HG02938 (cell line): ENCODE measurements around the gene MX2.
A peak's percentile ranks its signal among the peaks of the same experiment; 100 is the strongest.
"Not testable (repeated sequence)": the region's sequence is repeated elsewhere in the genome, so short reads cannot be mapped to it uniquely, and the experiment has no call there.

Source experiments
- ATAC-seq: cut with Tn5 transposase; IDR thresholded peaks from one replicate; pipeline ENCODE4 v1.9.1; 2021; ENCODE audit warnings: mild to moderate bottlenecking, moderate library complexity; ENCODE audit not compliant: unreplicated experiment

The MX2 gene, protein sequence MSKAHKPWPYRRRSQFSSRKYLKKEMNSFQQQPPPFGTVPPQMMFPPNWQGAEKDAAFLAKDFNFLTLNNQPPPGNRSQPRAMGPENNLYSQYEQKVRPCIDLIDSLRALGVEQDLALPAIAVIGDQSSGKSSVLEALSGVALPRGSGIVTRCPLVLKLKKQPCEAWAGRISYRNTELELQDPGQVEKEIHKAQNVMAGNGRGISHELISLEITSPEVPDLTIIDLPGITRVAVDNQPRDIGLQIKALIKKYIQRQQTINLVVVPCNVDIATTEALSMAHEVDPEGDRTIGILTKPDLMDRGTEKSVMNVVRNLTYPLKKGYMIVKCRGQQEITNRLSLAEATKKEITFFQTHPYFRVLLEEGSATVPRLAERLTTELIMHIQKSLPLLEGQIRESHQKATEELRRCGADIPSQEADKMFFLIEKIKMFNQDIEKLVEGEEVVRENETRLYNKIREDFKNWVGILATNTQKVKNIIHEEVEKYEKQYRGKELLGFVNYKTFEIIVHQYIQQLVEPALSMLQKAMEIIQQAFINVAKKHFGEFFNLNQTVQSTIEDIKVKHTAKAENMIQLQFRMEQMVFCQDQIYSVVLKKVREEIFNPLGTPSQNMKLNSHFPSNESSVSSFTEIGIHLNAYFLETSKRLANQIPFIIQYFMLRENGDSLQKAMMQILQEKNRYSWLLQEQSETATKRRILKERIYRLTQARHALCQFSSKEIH

DNA sequence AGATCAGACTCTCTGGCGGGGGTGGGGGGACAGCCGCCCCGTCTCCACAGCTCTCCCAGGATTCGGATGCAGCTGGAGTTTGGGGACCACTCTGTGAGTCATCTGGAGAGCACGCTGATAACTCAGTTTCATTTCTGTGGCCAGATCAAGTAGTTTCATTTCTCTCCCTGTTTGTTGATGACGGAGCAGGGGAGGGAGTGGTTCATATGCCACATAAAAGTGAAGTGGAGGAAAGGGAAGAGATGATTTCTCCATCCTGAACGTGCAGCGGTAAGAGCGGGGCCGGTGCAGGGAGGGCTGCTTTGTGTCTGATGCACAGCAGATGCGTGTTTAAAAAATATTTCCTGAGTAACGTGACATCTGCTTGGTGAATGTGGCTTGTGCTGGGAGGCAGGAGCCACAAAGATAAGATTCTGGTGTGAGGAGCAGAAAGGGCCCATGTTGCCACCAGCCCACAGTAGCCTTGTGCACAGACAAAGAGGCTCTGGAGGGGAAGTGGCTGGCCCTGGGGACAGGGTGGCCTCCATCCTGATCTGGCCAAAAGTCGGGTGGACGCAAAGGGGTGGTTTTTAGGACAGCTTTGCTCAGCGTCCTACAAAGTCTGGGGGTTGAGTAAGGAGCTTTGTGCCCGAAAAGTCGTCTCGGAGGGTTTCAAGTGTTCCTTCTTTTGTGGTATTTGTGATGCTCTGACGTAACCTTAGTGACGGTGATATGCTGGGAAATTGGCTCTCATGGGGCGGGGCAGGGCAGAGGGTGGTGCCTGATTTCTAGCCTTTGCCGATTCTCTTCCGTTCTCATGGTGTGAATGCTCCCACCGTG, at the start of gene MX2:
Gene MX2 (plus strand): TSS at position 242 of the 819 bp plus-strand sequence. CDS start 14,880 bp downstream, outside the sequence.
- ATAC-seq: peak; percentile 68

DNA sequence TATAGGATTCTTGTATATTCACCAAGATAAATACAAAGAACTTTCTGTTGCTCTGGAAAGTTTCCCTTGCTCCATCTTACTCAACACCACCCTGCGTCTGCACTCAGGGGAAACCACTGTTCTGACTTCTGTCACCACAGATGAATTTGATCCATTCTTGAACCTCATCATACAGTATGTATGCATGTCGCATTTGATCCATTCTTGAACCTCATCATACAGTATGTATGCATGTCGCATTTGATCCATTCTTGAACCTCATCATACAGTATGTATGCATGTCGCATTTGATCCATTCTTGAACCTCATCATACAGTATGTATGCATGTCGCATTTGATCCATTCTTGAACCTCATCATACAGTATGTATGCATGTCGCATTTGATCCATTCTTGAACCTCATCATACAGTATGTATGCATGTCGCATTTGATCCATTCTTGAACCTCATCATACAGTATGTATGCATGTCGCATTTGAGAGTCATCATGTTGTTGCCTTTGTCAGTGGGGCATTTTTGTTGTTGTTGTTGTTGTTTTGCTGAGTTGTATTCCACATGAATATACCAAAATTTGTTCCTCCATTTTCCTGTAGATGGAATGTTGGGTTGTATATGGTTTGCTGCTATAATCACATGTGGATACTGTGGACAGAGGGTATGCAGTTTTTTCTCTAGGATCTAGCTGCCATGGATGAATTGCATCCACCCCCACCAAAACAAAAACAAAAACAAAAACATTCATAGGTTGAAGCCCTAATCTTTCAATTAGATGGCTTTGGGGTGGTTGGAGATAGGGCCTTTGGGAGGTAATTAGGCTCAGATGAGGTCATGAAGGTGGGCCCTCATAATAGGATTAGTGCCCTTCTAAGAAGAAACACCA, 48.3 kb upstream of the MX2 start:
- ATAC-seq: not testable (repeated sequence)

DNA sequence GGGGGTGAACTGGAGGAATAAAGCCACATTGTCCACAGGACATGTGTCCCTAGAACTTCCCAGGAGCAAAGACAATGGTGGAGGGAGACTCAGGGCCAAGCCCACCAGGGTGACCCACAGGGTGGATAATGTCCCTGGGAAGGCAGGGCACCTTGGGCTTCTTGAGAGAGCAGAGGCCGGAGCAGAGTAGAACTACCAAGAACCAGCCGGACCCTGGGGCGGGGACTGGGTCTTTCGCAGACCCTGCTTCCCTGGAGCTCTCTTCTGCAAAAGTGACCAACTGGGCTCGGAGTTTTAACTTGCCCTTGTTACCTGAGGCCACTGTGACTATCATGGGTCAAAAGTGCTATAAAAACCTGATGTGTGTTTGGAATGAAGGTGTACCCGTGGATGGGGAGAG, 46.1 kb upstream of the MX2 start:
- no peak for ATAC-seq

DNA sequence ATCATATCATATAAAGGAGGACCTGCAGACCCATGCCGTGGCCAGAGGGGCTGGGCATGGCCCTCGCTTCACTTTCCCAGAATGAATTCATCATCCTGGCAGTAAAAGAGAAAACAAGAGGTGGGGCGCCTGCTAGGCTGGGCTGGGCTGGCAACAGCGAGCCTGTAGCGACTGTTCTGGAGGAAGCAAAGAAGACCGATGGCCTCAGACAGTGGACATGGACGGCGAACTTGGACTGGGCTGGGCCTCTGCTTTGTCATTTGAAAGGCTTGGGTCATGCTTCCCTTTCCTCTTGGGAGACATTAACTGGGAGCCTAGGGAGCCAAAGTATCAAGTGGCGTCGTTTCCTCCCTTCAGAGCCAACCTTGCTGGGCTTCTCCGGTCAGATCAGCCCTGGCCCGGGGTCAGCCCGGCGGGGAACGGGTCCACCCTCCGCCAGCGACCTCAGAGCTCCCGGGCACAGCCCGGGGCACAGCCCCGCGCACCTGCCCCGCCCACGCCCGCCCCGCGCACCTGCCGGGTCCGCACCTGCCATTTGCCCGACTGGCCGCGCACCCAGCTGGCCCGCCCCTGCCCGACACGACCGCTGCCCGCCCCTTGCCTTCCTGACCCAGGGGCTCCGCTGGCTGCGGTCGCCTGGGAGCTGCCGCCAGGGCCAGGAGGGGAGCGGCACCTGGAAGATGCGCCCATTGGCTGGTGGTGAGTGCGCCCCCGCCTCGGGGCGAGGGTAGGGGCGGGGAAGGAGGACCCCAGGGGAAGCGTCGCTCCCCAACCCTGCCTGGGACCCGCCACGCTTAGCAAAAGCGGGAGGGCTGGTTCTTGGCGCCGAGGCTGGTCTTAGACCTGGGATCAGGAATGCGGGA, 45.4 kb upstream of the MX2 start, which contains the start of gene FAM3B:
Gene FAM3B (plus strand): TSS at position 602 of the 863 bp plus-strand sequence. CDS start 79 bp downstream, at position 681.
- no peak for ATAC-seq

DNA sequence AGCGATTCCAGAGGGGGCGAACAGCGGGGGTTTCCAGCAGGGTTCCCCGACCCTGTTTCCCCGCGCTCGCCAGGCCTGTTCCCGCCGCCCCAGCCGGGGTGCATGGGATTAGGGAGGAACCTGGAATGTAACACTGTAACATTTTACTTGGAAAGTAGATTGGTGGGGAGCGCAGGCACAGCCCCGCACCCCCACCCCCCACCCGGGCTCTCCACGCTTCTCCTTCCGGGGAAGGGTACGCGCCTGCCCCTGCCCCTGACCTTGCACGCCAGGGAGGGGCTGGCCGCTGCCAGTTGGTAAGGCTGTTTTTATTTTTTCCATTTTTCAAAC, 44.8 kb upstream of the MX2 start:
- ATAC-seq: no peak

DNA sequence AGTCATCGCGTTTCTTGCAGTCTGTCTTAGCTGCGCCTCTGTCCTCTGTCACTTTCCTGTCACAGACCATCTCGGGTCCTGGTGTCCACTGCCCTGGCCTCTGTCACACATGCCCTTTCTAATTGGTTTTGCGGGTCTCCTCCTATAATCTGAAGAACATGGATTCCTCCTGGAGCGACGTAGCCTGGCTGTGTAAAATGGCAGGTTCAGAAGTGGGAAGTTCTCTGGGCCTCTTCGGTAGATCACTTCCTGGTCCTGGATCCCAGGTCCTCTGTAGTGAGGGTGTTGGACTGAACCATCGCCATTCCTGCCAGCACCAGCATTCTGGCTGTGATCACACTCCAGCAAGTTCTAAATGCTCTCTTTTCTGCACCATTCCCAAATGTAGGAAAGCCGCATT, 44.4 kb upstream of the MX2 start:
- ATAC-seq: no peak

DNA sequence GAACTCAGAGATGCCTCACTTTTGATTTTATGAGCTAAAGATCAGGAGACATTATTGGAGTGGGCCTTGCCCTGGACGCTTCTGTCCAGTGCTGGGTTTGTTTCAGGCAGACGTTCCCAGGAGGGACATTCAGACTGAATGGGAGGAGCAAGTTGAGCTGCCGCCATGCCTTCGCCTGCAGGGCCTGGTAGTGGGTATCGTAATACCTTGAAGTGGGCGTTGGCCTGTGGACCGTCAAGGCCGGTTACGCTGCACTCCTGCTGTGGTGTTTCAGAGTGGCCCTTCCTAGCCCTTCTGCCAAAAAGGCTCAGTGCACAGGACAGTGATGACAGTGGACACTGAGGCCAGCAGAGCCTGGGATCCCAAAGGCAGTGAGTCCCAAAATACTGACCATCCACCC, 43.6 kb upstream of the MX2 start:
- ATAC-seq: no peak

DNA sequence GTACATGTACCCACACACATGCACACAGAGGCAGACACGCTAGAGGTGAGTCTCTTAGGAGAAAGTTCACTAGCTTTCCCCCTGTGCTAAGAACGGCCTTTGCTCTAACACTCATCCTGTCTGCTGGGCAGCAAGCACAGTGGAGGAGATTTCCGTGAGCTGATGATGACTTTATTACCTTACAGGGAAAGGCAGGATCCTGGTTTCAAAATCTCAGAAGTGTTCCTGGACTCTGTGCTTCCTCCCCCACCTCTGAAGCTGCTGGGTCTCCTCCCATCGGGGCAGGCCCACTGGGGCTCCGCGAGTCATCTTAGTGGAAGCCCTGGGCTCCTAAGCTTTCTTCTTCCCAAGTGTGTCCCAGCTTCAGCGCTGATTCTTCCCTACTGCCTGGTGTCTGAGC, 42.6 kb upstream of the MX2 start:
- ATAC-seq: no peak

DNA sequence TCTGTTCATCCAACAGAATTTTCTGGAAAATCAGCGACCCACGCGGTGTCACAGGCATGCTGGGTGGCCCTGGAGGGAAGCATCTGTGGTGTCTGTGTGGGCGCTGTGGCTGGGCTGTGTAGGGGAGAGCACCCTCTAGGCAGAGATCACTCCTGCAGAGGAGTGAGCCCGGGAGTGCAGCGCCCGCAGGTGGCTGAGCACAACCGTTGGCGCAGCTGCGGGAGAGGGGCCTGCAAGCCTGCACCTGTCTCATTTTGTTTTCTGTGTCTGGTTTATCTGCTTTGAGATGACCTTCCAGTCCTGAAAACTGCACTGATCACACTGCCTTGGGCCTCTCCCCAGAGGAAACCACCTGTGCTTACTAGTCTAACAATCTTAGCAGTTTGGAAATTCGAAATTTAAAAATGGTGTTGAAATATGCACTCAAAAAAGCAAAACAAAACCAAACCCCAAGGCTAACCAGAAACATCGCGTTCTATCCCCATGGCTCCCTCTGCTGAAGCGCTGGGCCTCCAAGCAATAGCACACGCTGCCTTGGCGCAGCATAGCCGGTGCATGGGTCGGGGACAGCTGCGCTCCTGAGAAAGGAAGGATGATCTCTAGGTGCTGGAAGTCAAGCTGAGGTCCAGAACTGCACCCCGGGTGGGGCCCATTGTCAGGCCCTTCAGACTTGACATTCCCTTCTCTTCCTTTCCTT, 40.5 kb upstream of the MX2 start:
- no peak for ATAC-seq

DNA sequence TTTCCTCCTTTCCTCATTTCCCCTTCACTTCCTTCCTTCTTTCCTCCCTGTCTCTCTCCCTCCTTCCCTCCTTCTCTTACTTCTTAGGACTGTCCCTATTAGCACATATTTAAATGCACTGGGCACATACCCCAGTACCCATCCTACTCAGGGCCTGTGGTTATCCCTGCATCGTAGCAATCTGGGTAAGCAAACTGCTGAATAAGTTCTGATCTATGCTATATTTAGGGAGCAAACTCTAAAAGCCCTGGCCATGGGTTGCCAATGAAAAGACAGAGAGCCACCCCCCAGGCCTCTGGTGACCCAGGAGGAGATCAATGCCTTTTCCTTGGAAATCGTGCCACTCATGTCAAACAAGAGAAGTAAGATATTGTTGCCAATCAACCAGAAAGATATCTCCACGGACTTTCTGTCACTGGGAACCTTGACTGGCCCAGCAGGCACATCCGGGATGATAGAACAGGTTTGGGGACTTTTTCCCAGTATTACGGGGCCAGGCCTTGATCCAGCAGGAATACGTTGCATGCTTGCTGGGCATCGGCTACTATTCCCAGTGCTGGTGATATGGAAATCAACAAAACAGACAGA, 39.8 kb upstream of the MX2 start:
- no peak for ATAC-seq

DNA sequence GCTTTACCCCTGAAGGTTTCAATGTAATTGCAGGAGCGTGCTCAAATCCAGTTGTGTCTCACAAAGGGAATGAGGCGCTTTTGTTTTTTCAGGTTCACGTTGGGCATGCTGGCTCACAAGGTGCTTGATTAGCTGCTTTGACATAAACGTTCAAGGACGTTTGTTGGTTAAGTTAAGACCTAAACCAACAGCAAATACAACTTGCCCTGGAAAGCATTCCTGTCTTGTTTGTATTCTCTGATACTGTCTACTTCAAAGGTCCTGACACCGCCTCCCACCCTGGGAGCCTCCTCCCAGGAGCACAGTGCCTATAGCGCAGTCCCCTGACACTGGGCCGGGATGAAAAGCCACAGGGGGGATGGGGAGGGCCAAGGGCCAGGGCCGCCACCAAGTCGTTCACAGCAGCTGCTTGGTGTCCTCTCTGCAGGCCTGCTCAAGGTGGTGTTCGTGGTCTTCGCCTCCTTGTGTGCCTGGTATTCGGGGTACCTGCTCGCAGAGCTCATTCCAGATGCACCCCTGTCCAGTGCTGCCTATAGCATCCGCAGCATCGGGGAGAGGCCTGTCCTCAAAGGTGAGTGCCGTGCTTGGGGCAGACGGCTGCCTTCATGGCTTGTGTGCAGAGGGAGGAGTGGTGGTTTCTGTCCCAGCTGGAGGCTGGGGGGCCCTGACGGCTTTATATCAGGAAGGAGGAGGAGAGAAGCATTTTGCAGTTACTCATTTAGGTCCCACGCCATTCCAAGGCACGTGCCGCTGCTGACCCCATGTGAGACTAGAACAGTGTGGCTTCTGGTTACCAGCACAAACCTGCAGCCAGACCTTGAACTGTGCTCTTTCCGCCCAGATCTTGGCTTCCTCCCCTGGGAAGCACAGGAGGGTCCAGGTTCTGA, 39.1 kb upstream of the MX2 start:
- no peak for ATAC-seq

DNA sequence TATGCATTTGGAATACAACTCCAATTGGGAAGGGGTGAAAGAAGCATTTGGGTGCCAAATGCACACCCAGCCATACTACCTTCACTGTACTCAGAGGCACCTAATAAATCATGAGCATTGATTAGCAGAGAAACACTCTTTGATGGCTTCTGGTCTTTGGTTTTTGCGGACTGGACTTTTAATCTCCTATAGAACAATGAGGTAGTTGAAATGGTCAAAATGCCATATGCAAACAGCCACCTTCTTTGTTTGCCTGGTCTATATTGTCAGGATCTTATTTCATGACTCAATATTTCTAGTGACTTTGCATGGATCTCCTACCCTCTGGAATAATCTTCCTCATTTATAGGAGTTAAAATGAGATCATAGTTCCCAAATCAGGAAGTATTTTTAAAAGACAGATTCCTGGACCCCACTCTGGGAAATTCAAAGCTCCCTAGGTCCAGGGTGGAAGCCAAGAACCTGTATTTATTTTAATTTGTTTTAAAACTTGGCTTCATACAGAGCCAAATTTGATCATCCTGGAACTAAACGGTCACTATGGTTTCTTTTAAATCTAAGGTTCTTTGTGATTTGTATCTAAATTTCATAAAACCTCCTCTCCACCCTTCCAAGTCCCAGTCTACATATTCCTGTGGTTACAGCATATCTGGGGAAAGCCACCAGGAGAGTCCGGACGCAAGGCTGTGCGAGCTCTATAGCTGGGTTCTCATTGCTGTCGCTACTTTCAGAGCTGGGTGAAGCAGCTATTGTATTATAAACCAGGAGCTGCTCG, 36.5 kb upstream of the MX2 start:
- no peak for ATAC-seq

DNA sequence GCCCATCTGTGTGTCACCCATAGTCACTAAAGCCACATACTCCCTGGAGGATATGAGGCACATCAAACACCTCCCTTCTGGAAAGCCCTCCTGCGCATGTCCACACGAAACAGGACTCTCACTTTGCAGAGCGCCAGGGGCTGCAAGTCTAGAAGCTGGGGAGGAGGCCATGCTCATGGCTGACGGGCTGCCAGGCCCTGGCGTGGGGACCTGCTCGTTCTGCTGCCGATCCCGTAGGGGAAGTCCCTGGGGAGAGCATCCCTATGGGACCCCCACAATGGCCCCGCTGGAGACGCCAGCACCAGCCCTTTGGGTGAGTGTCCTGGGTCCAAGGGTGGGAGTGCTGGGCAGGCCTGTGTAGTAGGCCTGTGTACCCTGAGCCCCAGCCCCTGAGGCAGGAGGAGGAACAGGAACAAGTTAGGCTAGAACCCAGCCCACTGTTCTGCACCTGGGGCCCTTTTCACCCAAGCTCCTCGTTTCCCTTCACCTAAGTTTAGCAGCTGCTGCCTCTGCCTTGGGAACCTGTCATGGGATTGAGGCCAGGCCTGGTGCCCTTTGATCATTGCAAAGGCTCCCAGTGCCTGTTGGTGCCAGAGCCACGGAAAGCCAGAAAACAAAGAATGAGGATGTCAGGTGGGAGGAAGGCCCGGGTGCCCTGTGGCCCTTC, 35.3 kb upstream of the MX2 start:
- no peak for ATAC-seq

DNA sequence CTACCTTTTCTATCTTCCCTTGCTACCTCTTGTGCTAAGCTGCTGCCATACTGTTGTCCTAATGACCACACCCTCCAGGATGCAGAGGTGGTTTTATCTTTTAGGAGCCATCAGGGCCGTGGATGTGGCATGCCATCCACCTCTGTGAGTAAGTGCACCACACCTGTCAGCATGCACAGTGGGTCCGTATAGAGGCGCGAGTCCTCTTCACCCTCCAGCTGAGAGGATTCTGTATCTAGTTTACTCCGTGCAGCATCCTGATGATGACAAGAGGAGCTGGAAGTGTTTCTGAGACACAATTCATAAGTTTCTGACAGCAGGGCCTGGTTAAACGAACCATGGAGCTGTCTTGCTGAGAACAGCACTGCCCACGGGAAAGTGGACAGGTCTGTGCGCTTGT, 34.1 kb upstream of the MX2 start:
- ATAC-seq: no peak

DNA sequence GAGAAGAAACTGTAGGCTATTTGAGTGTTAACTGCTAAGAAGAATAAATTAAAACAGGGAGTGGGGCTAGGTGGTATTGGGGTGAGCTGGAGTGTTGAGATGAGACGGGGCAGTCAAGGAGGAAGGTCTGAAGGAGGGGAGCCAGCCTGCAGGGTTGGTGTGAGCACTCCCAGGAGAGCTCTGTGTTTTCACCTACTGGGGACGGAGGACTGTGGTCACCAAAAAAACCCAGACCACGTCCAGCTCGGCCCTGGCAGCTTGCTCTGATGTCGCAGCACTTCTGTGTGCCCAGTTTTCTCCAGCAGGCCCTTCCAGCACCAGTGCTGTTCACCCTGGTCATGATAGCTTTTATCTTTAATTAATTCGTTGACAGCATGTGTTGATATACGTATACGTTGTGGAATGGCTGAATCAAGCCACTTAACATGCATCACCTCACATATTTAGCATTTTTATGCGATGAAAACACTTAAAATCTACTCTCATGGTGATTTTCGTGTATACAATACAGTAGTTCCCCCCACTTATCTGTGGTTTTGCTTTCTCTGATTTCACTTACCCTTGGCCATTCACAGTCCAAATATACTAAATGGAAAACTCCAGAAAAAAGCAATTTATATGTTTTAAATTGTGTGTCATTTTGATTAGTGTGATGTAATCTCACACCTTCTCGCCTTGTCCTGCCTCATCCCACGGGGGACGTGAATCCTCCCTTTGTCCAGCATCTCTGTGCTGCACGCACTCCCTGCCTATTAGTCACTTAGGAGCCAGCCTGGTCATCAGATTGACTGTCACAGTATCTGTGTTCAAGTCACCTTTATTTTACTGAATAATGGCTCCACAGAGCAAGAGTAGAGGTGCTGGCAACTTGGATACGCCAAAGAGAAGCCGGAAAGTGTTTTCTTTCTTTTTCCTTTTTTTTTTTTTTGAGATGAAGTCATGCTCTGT, 32.9 kb upstream of the MX2 start:
- no peak for ATAC-seq
